GM23338 (cell line): ENCODE results near the gene DCD. TPM values are rescaled to one million over a fixed set of nuclear protein-coding genes. Genes with fewer than 3 reads are reported as not detected.

ENCODE experiments used
- ATAC-seq: fragments of 200-7000 bp; cut with Tn5 transposase; 3 replicates; pipeline ENCODE4 v1.9.1; 2020
- DNase-seq: peaks from one replicate; pipeline ENCODE4 v3.0.0-alpha.2; 2015; ENCODE audit warnings: low spot score
- H2AFZ ChIP-seq: fragments of 200-600 bp; sonication (generic); 2 replicates; pipeline ENCODE4 v1.8.0; 2016; ENCODE audit warnings: antibody characterized with exemption, mild to moderate bottlenecking, moderate library complexity
- H3F3A ChIP-seq: fragments of 200-600 bp; sonication (generic); replicated peaks from 2 replicates; pipeline ENCODE4 v1.8.0; 2017; ENCODE audit warnings: antibody characterized with exemption, mixed run types, low read depth
- H3K27ac ChIP-seq: fragments of 200-600 bp; sonication (generic); 2 replicates; pipeline ENCODE4 v1.6.1; 2016; ENCODE audit warnings: low read depth
- H3K27me3 ChIP-seq: fragments of 200-600 bp; sonication (generic); 2 replicates; pipeline ENCODE4 v1.8.0; 2016; ENCODE audit warnings: mild to moderate bottlenecking, mixed run types, moderate library complexity; ENCODE audit not compliant: insufficient read depth
- H3K36me3 ChIP-seq: fragments of 200-600 bp; sonication (generic); 2 replicates; pipeline ENCODE4 v1.8.0; 2016; ENCODE audit warnings: mild to moderate bottlenecking; ENCODE audit not compliant: insufficient read depth
- H3K4me1 ChIP-seq: fragments of 200-600 bp; sonication (generic); 2 replicates; pipeline ENCODE4 v1.8.0; 2016; ENCODE audit warnings: mild to moderate bottlenecking, moderate library complexity; ENCODE audit not compliant: insufficient read depth
- H3K4me2 ChIP-seq: fragments of 200-600 bp; sonication (generic); 2 replicates; pipeline ENCODE4 v1.7.1; 2017; ENCODE audit warnings: mixed run types
- H3K4me3 ChIP-seq: fragments of 200-600 bp; sonication (generic); 2 replicates; pipeline ENCODE4 v1.6.1; 2016; ENCODE audit warnings: mixed run types
- H3K79me2 ChIP-seq: fragments of 200-600 bp; sonication (generic); replicated peaks from 2 replicates; pipeline ENCODE4 v1.8.0; 2017; ENCODE audit warnings: mild to moderate bottlenecking; ENCODE audit not compliant: insufficient read depth
- H3K9me2 ChIP-seq: fragments of 200-600 bp; sonication (generic); 2 replicates; pipeline ENCODE4 v1.8.0; 2017; ENCODE audit not compliant: insufficient read depth
- H4K20me1 ChIP-seq: fragments of 200-600 bp; sonication (generic); replicated peaks from 2 replicates; pipeline ENCODE4 v1.8.0; 2017; ENCODE audit warnings: mild to moderate bottlenecking; ENCODE audit not compliant: insufficient read depth
- H3K27ac Mint-ChIP-seq: 2 replicates; pipeline ENCODE4 v1.8.0; 2020; ENCODE audit warnings: inconsistent platforms, mild to moderate bottlenecking, moderate library complexity, mixed read lengths
- H3K27me3 Mint-ChIP-seq: 3 replicates; pipeline ENCODE4 v1.8.0; 2022; ENCODE audit warnings: low read depth, mild to moderate bottlenecking, moderate library complexity, mixed read lengths, inconsistent platforms; ENCODE audit not compliant: insufficient read depth, poor library complexity
- H3K36me3 Mint-ChIP-seq: 3 replicates; pipeline ENCODE4 v1.8.0; 2021; ENCODE audit warnings: low read depth, mild to moderate bottlenecking, inconsistent platforms, moderate library complexity, mixed read lengths
- H3K4me1 Mint-ChIP-seq: 3 replicates; pipeline ENCODE4 v1.8.0; 2020; ENCODE audit warnings: mild to moderate bottlenecking, inconsistent platforms, mixed read lengths
- H3K4me3 Mint-ChIP-seq: 3 replicates; pipeline ENCODE4 v1.8.0; 2021; ENCODE audit warnings: moderate library complexity, mild to moderate bottlenecking, inconsistent platforms, mixed read lengths
- H3K9me3 Mint-ChIP-seq: 3 replicates; pipeline ENCODE4 v1.8.0; 2020; ENCODE audit warnings: moderate library complexity, mild to moderate bottlenecking, inconsistent platforms, mixed read lengths
- CREB1 ChIP-seq: fragments of 250-450 bp; sonication (Bioruptor Pico); IDR thresholded peaks from 2 replicates; pipeline ENCODE4 v1.5.0; 2020; ENCODE audit warnings: low read depth, mild to moderate bottlenecking, moderate library complexity
- CTCF ChIP-seq, 2 experiments: fragments of 200-600 bp in 1 of 2; sonication (generic) in 1 of 2; conservative IDR thresholded peaks; 2 replicates each; pipeline versions ENCODE4 v1.5.1 to v1.6.1; 2016 to 2017; ENCODE audit warnings: antibody characterized with exemption in 2 of 2, low read depth in 2 of 2, mild to moderate bottlenecking in 2 of 2, moderate library complexity in 1 of 2
- ETS1 ChIP-seq: IDR thresholded peaks from 2 replicates; pipeline ENCODE4 v1.6.1; 2016; ENCODE audit warnings: antibody characterized with exemption
- EZH2 ChIP-seq: fragments of 200-600 bp; sonication (generic); IDR thresholded peaks from one replicate; pipeline ENCODE4 v1.8.0; 2017; ENCODE audit warnings: antibody characterized with exemption, mild to moderate bottlenecking, low read depth; ENCODE audit not compliant: unreplicated experiment
- EZH2phosphoT487 ChIP-seq: fragments of 200-600 bp; sonication (generic); IDR thresholded peaks from one replicate; pipeline ENCODE4 v1.8.1; 2018; ENCODE audit warnings: antibody characterized with exemption; ENCODE audit not compliant: unreplicated experiment
- JUNB ChIP-seq: IDR thresholded peaks from one replicate; pipeline ENCODE4 v1.6.1; 2016; ENCODE audit warnings: antibody characterized with exemption; ENCODE audit not compliant: unreplicated experiment
- NANOG ChIP-seq: IDR thresholded peaks from 2 replicates; pipeline ENCODE4 v1.6.1; 2016; ENCODE audit warnings: antibody characterized with exemption, borderline replicate concordance
- REST ChIP-seq: IDR thresholded peaks from one replicate; pipeline ENCODE4 v1.6.1; 2018; ENCODE audit warnings: antibody characterized with exemption; ENCODE audit not compliant: unreplicated experiment
- STAT1 ChIP-seq: IDR thresholded peaks from one replicate; pipeline ENCODE4 v1.6.1; 2016; ENCODE audit warnings: antibody characterized with exemption; ENCODE audit not compliant: unreplicated experiment
- ZNF114 ChIP-seq: fragments of 250-450 bp; sonication (Bioruptor Pico); IDR thresholded peaks from 2 replicates; pipeline ENCODE4 v1.5.0; 2020; ENCODE audit warnings: mild to moderate bottlenecking, moderate library complexity
- ZNF462 ChIP-seq: fragments of 250-450 bp; sonication (Bioruptor Pico); IDR thresholded peaks from 2 replicates; pipeline ENCODE4 v1.5.0; 2020; ENCODE audit warnings: mild to moderate bottlenecking, moderate library complexity
- polyA plus RNA-seq: library from polyadenylated mRNA; unstranded; fragments of >200 nt; fragmentation: Nextera tagmentation; extraction: Ambion mirVana; gene quantifications from 2 replicates; pipeline ENCODE4 v1.2.1, GENCODE V29; 2016
- total RNA-seq: library from RNA; depleted of rRNA; stranded (reverse); fragments of >200 nt; shearing (Covaris generic); gene quantifications from 2 replicates; pipeline ENCODE4 v1.2.3, GENCODE V29; 2014

DCD gene
- total and polyA plus RNA-seq, 2 experiments from 2014 or later, result not detected

- peak overlapping the region; percentile 52 for H3K4me2 ChIP-seq
Measured at GRCh38 chr12:54684636-54685630, 36.8 kb upstream of the DCD start.

More at GRCh38 chr12:54684636-54685630, 36.8 kb upstream of the DCD start:
- Histone ChIP-seq H3K27me3 (no peaks in the 10 kb centered on the region), H3K4me1 (peaks cover 47% of the 10 kb centered on the region), H2AFZ (no peak overlapping the region), H3K79me2 (no peaks in the 10 kb centered on the region), H4K20me1 (no peaks in the 10 kb centered on the region), H3F3A (peaks cover 4% of the 10 kb centered on the region; the same call in 1 of the 2 replicates), H3K9me2 (peaks cover 15% of the 10 kb centered on the region), H3K36me3 (no peaks in the 10 kb centered on the region), H3K27ac (no peak overlapping the region), H3K4me3 (no peak overlapping the region)
- DNase-seq (peak; percentile 15), ATAC-seq (peak; percentile 3; the same call in 1 of the 3 replicates)
- Mint-ChIP-seq H3K27me3 (peaks cover 13% of the 10 kb centered on the region), H3K36me3 (peaks cover 9% of the 10 kb centered on the region), H3K4me1 (peaks cover 46% of the 10 kb centered on the region), H3K27ac (no peak overlapping the region), H3K9me3 (peaks cover 9% of the 10 kb centered on the region), H3K4me3 (no peak overlapping the region)
- TF ChIP-seq JUNB (no peak), EZH2phosphoT487 (no peak), ETS1 (no peak), CTCF (conservative IDR thresholded peaks at IDR 0.05; ENCODE audit: low read depth in 2 of 2) (no peak), ZNF462 (CRISPR knock-in tag) (no peak), ZNF114 (CRISPR knock-in tag) (no peak), STAT1 (no peak), EZH2 (no peak), REST (no peak), CREB1 (CRISPR knock-in tag) (no peak), NANOG (no peak)
